Activated T-helper 17 cell treated with anti-CD3 and anti-CD28 coated beads, Interleukin-2, amount 50 U/mL, for 72 hours (primary cell): Measurements from ENCODE around the gene CDCA8. TPM values are rescaled to one million over a fixed set of nuclear protein-coding genes. Genes with fewer than 3 reads are reported as not detected.
"Not testable (repeated sequence)": the region's sequence is repeated elsewhere in the genome, so short reads cannot be mapped to it uniquely, and the experiment has no call there.

Source experiments
- ATAC-seq: fragments of 150-1000 bp; cut with Tn5 transposase; replicated peaks from 2 replicates; pipeline ENCODE4 v1.10.0; 2021; ENCODE audit warnings: mild to moderate bottlenecking, moderate library complexity
- H3K27ac Mint-ChIP-seq: one replicate; pipeline ENCODE4 v1.8.0; 2022; ENCODE audit warnings: mixed read lengths
- H3K27me3 Mint-ChIP-seq: one replicate; pipeline ENCODE4 v1.8.0; 2022; ENCODE audit warnings: mixed read lengths
- H3K36me3 Mint-ChIP-seq: one replicate; pipeline ENCODE4 v1.8.0; 2022; ENCODE audit warnings: low read depth, mild to moderate bottlenecking, mixed read lengths
- H3K4me1 Mint-ChIP-seq: one replicate; pipeline ENCODE4 v1.8.0; 2022; ENCODE audit warnings: mixed read lengths
- H3K4me3 Mint-ChIP-seq: one replicate; pipeline ENCODE4 v1.8.0; 2022; ENCODE audit warnings: mild to moderate bottlenecking, mixed read lengths
- H3K9me3 Mint-ChIP-seq: one replicate; pipeline ENCODE4 v1.8.0; 2022; ENCODE audit warnings: mixed read lengths
- total RNA-seq, 2 donors: library from RNA; stranded (reverse); gene quantifications; one replicate each; pipeline ENCODE4 v1.2.3, GENCODE V29; 2022

The CDCA8 gene
- total RNA-seq, 2 donors from 2014 or later: 51.2 to 67.5 TPM

DNA sequence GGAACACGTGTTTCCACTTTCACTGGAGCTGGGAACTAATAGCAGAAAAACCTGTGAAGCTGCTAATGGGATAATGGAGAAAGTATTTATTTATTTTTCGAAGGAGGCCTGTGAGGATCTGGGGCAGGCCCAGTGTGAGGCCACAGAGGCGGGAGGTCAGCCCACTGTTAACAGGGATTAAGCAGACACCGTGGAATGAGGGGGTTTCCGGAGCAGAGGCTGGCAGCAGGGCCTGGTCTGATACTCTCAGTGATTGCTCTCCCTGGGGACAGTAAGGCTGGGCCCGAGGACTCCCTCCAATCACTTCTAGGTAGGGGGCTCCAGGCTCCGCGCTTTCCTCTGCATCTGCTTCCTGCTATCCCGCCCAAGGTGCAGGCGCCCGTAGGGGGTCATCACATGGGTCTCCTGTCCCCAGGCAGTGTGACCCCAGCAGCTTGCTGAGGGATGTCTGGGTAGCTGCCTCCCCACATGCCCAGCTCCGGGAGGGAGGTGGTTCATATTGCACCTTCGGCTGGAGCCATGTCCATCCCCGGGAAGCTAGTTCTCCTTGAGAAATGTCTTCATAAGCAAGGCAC lies 28.8 kb upstream of the CDCA8 start:
- no peak for ATAC-seq
- H3K27me3 Mint-ChIP-seq: peaks cover 8% of the 10 kb centered on the region
- H3K4me1 Mint-ChIP-seq: no peaks in the 10 kb centered on the region
- no peaks in the 10 kb centered on the region for H3K36me3 Mint-ChIP-seq
- H3K27ac Mint-ChIP-seq: no peak overlapping the region
- H3K9me3 Mint-ChIP-seq: no peaks in the 10 kb centered on the region
- no peak overlapping the region for H3K4me3 Mint-ChIP-seq

DNA sequence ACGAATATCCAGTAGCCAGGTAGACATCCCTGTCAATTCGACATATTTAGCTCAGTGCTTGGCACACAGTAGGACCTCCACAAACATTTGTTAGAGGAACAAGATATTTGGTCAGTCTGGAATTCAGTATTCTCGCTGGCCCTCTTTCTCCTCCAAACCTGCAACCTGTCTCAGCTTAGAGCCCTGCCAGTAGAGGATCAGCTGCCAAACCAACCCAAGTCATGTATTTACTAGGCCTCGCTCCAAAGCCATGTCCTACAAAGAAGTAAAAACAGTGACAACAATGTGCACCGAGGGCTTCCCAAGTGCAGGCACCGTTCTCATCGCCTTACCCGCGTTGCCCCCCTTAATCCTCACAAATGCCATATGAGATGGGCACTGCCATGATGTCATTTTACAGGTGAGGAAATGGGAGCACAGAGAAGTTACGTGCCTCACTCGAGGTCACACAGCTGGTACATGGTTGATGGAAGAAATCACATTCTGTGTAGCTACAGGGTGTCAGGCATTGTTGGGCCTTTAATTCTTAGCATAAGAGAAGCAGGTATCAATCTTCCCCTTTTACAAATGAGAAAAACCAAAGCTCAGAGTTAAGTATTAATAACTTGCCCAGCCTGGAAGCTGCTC lies 26.0 kb upstream of the CDCA8 start:
- Mint-ChIP-seq H3K9me3 (no peaks in the 10 kb centered on the region), H3K4me3 (no peak overlapping the region), H3K27ac (no peak overlapping the region), H3K36me3 (no peaks in the 10 kb centered on the region), H3K27me3 (peaks cover 3% of the 10 kb centered on the region), H3K4me1 (no peaks in the 10 kb centered on the region)
- ATAC-seq: no peak

DNA sequence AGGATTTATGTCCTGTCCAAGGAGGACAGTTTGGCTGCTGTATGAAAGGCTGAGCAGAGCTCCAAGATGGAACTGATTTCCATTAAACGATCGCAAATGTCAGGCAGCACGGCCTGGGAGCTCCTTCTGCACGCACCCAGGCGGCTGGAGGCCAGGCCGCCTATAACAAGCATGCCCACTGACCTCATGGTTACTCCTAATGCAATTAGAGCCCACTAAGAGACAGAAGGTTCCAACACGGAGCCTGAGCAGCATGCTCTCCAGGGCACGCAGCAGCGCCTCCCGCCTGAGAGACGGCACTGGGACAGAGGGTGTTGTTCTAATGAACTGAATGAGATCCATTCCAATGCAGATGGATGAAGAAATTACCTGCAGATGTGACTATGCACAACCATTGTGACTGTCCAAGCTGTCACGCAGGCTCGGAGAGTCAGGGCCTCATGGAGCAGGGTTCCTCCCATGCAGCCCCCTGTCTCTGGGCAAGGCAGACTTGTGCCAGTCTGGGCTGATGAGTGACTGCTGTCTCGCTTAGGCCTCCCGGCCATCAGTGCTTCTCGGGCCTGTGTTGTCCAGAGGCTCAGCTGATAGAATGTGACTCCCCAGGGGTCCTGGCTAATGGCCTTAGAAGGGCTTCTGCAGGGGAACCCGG lies 25.2 kb upstream of the CDCA8 start:
- no peak for ATAC-seq
- Mint-ChIP-seq H3K4me1 (no peaks in the 10 kb centered on the region), H3K36me3 (no peaks in the 10 kb centered on the region), H3K9me3 (no peaks in the 10 kb centered on the region), H3K27me3 (peaks cover 9% of the 10 kb centered on the region), H3K4me3 (no peak overlapping the region), H3K27ac (no peak overlapping the region)

GRCh38 chr1:37670133-37670532 lies 22.2 kb upstream of the CDCA8 start:
- Mint-ChIP-seq H3K9me3 (no peaks in the 10 kb centered on the region), H3K4me1 (peaks cover 6% of the 10 kb centered on the region), H3K27me3 (peaks cover 12% of the 10 kb centered on the region), H3K27ac (no peak overlapping the region), H3K36me3 (no peaks in the 10 kb centered on the region), H3K4me3 (no peak overlapping the region)
- no peak for ATAC-seq

DNA sequence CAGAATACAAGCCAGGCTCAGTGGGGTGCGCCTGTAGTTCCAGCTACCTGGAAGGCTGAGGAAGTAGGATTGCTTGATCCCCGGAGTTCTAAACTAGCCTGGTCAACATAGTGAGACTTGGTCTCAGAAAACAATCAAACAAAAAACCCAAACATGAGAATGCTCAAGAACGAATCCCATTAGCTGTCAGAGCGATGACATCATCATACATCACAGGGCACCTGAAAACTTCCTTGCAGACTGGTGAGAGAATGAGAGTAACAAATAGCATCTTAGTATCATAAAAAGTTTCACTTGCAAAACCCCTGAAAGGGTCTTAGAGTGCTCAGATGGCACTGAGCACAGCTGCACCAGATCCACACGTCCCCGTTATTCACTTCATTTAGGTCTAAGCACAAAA lies 21.1 kb upstream of the CDCA8 start:
- Mint-ChIP-seq H3K27ac (no peak overlapping the region), H3K4me3 (no peak overlapping the region), H3K27me3 (peaks cover 12% of the 10 kb centered on the region), H3K36me3 (no peaks in the 10 kb centered on the region), H3K9me3 (no peaks in the 10 kb centered on the region), H3K4me1 (peaks cover 10% of the 10 kb centered on the region)
- no peak for ATAC-seq

DNA sequence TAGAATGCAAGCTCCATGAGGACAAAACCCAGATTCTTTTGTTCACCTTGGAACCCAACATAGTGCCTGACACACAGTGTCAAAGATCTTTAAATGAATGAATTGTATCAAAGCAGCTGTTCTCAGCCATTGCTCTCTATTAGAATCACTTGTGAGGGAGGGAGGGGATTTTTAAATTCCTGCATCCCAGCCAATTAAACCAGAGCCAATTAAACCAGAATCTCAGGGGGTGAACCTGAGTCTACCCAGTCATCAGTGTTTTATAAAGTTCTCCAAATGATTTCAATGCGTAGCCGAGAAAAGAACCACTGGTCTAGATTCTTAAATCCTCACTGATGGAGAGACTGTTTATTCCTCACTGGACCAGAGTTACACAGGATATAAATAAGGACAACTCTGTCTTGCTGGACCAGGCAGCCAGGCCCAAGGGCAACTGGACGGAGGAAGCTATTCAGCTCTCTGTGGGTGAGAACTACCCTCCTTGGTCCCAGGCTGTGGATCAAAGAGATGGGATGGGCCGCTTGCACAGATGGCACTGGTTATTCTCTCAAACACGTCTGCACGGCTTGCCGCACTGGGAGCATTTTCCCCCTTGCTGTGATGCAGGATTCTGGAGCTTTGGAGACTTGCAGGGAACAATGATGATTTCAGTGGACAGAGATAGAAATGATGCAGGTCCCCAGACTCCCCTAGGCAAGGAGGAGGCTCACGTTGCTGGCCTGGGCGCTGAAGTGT lies 20.0 kb upstream of the CDCA8 start:
- Mint-ChIP-seq H3K4me1 (peaks cover 10% of the 10 kb centered on the region), H3K36me3 (no peaks in the 10 kb centered on the region), H3K9me3 (no peaks in the 10 kb centered on the region), H3K27me3 (peaks cover 12% of the 10 kb centered on the region), H3K27ac (no peak overlapping the region), H3K4me3 (no peak overlapping the region)
- ATAC-seq: no peak

DNA sequence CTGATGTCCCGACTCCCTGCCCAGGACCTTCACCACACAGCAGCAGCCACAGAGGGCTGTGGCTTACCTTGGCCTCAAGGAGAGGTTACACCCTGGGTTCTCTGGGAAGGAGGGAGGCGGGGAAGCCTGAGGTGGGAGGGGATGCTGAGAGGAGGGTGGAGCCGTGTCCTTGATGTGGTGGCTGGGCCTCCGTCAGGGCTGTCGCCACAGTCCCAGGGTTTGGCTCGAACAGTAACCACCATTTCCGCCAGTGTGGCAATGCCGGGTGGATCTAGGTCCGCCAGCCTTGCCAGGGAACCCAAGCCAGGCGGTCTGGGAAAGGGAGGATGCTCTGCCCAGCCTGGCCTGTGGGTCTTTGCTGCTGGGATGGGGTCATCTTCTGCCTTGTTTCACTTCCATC lies 18.4 kb upstream of the CDCA8 start:
- Mint-ChIP-seq H3K27ac (peak overlapping the region; percentile 76), H3K9me3 (no peaks in the 10 kb centered on the region), H3K27me3 (peaks cover 12% of the 10 kb centered on the region), H3K4me3 (peak overlapping the region; percentile 67), H3K36me3 (no peaks in the 10 kb centered on the region), H3K4me1 (peaks cover 10% of the 10 kb centered on the region)
- peak; percentile 95 for ATAC-seq

DNA sequence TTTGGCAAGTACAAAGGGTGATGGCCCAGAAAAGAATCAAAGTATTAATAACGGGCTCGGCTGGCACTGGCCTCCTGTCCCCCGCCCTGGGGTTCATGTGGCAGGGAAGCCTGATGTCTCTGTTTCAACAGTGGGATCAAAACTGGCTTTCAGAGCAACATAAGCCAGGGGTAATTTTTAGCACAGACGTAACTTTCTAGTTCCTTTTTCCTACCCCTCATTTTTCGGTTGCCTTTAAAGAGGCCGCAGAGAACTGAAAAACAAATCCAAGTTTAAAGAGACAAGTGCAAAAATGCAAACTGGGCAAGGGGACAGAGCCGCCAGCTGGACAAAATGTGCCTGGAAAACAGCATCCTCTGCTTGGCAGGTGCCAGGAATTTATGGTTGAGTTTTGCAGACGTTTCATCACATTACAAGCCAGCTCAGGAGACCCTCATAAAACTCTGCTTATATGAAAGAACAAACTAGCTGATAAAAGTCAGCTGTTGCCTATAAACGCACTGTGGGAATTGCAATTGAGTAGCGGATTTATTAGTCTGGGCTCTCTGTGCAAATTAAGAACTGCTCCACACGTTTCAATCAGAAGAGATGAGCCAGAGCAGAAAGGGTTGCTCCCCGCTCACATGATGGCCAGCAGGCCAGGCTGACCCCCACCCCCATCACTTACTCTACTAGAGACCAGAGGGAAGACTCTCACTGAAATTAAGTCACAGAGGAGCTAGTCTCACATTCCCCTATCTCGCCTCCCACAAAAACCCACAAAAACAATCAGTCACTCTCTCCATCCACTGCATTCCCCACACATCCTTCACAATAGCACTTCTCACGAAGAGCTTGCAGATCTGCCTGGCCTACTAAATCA lies 15.8 kb upstream of the CDCA8 start:
- no peak overlapping the region for H3K4me3 Mint-ChIP-seq
- H3K4me1 Mint-ChIP-seq: peaks cover 10% of the 10 kb centered on the region
- no peaks in the 10 kb centered on the region for H3K9me3 Mint-ChIP-seq
- H3K36me3 Mint-ChIP-seq: peaks cover 9% of the 10 kb centered on the region
- H3K27ac Mint-ChIP-seq: no peak overlapping the region
- H3K27me3 Mint-ChIP-seq: peaks cover 8% of the 10 kb centered on the region
- no peak for ATAC-seq

GRCh38 chr1:37677143-37677439 lies 15.2 kb upstream of the CDCA8 start:
- Mint-ChIP-seq H3K27ac (no peak overlapping the region), H3K27me3 (peaks cover 4% of the 10 kb centered on the region), H3K4me3 (no peak overlapping the region), H3K4me1 (peaks cover 10% of the 10 kb centered on the region), H3K36me3 (peaks cover 15% of the 10 kb centered on the region), H3K9me3 (no peaks in the 10 kb centered on the region)
- ATAC-seq: no peak

- Mint-ChIP-seq H3K4me1 (peaks cover 8% of the 10 kb centered on the region), H3K27ac (no peak overlapping the region), H3K36me3 (peaks cover 22% of the 10 kb centered on the region), H3K4me3 (no peak overlapping the region), H3K27me3 (no peaks in the 10 kb centered on the region), H3K9me3 (no peaks in the 10 kb centered on the region)
- no peak for ATAC-seq
These were observed 14.5 kb upstream of the CDCA8 start for GRCh38 chr1:37677808-37678207.

DNA sequence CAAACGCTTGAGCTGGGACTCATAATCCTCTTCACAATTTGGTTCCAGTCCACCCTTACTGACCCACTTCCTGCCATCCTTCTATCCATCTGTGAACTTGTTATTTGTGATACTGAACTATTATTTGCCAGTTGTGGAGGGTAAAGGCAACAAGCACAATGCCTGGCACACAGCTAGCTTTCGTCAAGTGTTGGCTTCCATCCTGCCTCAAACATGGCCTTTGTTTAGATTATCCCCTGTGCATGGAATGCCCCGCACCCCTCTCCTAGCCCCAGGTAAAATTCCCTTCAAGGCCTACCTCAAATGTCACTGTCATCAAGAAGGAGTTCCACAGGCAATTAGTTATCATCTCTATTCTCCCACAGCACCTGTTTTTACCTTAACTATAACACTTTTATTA lies 11.4 kb upstream of the CDCA8 start:
- H3K9me3 Mint-ChIP-seq: no peaks in the 10 kb centered on the region
- no peak overlapping the region for H3K4me3 Mint-ChIP-seq
- ATAC-seq: no peak
- peaks cover 53% of the 10 kb centered on the region for H3K36me3 Mint-ChIP-seq
- no peak overlapping the region for H3K27ac Mint-ChIP-seq
- H3K4me1 Mint-ChIP-seq: peaks cover 4% of the 10 kb centered on the region
- H3K27me3 Mint-ChIP-seq: no peaks in the 10 kb centered on the region

DNA sequence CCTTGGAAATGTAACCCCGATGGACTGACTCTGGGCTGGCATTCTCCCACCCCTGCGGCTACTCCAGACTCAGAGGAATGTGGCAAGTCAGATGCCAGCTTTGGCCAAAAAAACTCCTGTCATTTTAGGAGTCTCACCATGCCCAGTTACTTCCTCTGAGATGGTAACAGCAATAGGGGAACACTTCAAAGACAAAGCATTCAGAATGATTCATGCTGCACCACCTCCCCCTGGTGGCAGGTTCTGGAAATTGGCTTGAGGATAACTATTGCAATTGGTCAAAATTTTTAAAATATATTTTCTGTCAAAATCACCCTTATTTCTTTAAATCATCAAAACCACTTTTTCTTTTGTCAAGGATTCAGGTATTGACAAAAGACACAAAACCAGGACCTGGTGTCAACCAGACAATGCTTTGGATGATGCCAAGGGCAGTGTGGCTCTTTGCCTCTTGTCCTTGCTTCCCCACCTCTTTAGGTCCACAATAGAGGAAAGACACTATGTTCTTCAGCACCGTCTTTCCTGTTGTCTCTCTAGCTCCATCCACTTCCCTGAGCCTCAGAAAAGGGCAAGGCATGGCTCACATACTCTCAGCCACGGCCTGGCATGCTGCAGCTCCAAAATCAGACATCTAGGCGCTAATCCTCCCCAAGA lies 9.9 kb upstream of the CDCA8 start:
- ATAC-seq: peak; percentile 76
- Mint-ChIP-seq H3K9me3 (no peaks in the 10 kb centered on the region), H3K4me3 (no peak overlapping the region), H3K27ac (no peak overlapping the region), H3K36me3 (peaks cover 64% of the 10 kb centered on the region), H3K27me3 (no peaks in the 10 kb centered on the region), H3K4me1 (peaks cover 4% of the 10 kb centered on the region)

DNA sequence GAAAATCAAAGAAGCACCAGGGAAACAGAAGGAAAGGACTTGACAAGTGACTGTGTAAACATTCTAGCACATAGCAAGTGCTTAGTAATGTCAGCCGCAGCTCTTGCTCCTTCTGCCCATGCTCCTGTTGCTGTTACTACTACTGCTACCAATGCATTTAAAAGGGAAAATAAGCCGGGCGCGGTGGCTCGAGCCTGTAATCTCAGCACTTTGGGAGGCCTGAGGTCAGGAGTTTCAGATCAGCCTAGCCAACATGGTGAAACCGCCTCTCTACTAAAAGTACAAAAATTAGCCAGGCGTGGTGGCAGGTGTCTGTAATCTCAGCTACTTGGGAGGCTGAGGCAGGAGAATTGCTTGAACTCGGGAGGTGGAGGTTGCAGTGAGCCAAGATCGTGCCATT lies 8.1 kb upstream of the CDCA8 start:
- H3K4me1 Mint-ChIP-seq: peaks cover 14% of the 10 kb centered on the region
- not testable (repeated sequence) for H3K27ac Mint-ChIP-seq, ATAC-seq, H3K4me3 Mint-ChIP-seq, H3K27me3 Mint-ChIP-seq, H3K9me3 Mint-ChIP-seq
- H3K36me3 Mint-ChIP-seq: peaks cover 75% of the 10 kb centered on the region

- H3K9me3 Mint-ChIP-seq: no peaks in the 10 kb centered on the region
- peaks cover 19% of the 10 kb centered on the region for H3K4me1 Mint-ChIP-seq
- no peak for ATAC-seq
- H3K27ac Mint-ChIP-seq: peak overlapping the region; percentile 1
- no peaks in the 10 kb centered on the region for H3K27me3 Mint-ChIP-seq
- H3K36me3 Mint-ChIP-seq: peaks cover 81% of the 10 kb centered on the region
- H3K4me3 Mint-ChIP-seq: no peak overlapping the region
These were observed 6.6 kb upstream of the CDCA8 start for GRCh38 chr1:37685722-37686121.
